OCI-LY7 (cell line): ENCODE measurements around the gene DAB2IP. TPM values are rescaled to one million over a fixed set of nuclear protein-coding genes. Genes with fewer than 3 reads are reported as not detected.

Source experiments
- BruUV-seq: library from RNA; stranded (reverse); fragments of 400-500 nt; replicated peaks from 2 replicates; lab custom pipeline; 2021; lab: Mats Ljungman, UMichigan
- CTCF ChIA-PET: fragments of 300-600 bp; sonication (Branson Sonifier 250); formaldehyde crosslinking; loops from one replicate; lab custom pipeline; 2022; ENCODE audit warnings: antibody characterized with exemption; ENCODE audit not compliant: unreplicated experiment; lab: Charles Lee
- POLR2A ChIA-PET: fragments of 300-600 bp; sonication (Branson Sonifier 250); formaldehyde crosslinking; loops from one replicate; lab custom pipeline; 2022; ENCODE audit warnings: antibody characterized with exemption; lab: Charles Lee
- DNase-seq: peaks from one replicate; pipeline ENCODE4 v3.0.0-alpha.2; 2015; ENCODE audit warnings: low spot score
- H2AFZ ChIP-seq: fragments of 200-600 bp; sonication (generic), shearing (Covaris generic); 2 replicates; pipeline ENCODE4 v1.6.1; 2014; ENCODE audit warnings: mild to moderate bottlenecking, antibody characterized with exemption, low read length, moderate library complexity
- H3K27ac ChIP-seq: fragments of 200-600 bp; sonication (generic); 2 replicates; pipeline ENCODE4 v1.5.1; 2014; ENCODE audit warnings: mixed run types, low read depth, mild to moderate bottlenecking, moderate library complexity, low read length, inconsistent platforms; ENCODE audit not compliant: poor library complexity, severe bottlenecking
- H3K36me3 ChIP-seq: fragments of 200-600 bp; sonication (generic); 2 replicates; pipeline ENCODE4 v1.6.1; 2014; ENCODE audit warnings: mild to moderate bottlenecking, antibody characterized with exemption, low read length, moderate library complexity, mixed read lengths; ENCODE audit not compliant: insufficient read depth
- H3K4me1 ChIP-seq: fragments of 200-600 bp; sonication (generic); 2 replicates; pipeline ENCODE4 v1.5.1; 2014; ENCODE audit warnings: mild to moderate bottlenecking, low read length; ENCODE audit not compliant: insufficient read depth, poor library complexity, severe bottlenecking
- H3K4me2 ChIP-seq: fragments of 200-600 bp; sonication (generic); 2 replicates; pipeline ENCODE4 v1.6.1; 2014; ENCODE audit warnings: mild to moderate bottlenecking, low read length
- H3K4me3 ChIP-seq: fragments of 200-600 bp; sonication (generic); 2 replicates; pipeline ENCODE4 v1.5.1; 2014; ENCODE audit warnings: mild to moderate bottlenecking, low read depth, low read length; ENCODE audit not compliant: poor library complexity, severe bottlenecking
- H3K79me2 ChIP-seq: fragments of 200-600 bp; sonication (generic); 2 replicates; pipeline ENCODE4 v1.6.1; 2016; ENCODE audit warnings: low read depth, mild to moderate bottlenecking, low read length, moderate library complexity, mixed read lengths; ENCODE audit not compliant: insufficient read depth
- H3K9me2 ChIP-seq: fragments of 200-600 bp; sonication (generic); 2 replicates; pipeline ENCODE4 v1.6.1; 2016; ENCODE audit warnings: mild to moderate bottlenecking, low read length, mixed read lengths; ENCODE audit not compliant: insufficient read depth
- H3K9me3 ChIP-seq: fragments of 200-600 bp; sonication (generic); 2 replicates; pipeline ENCODE4 v1.6.1; 2014; ENCODE audit warnings: mild to moderate bottlenecking, mixed run types, low read length, mixed read lengths
- H4K20me1 ChIP-seq: fragments of 200-600 bp; sonication (generic); 2 replicates; pipeline ENCODE4 v1.6.1; 2014; ENCODE audit warnings: mild to moderate bottlenecking, antibody characterized with exemption, low read length, moderate library complexity, mixed read lengths; ENCODE audit not compliant: insufficient read depth
- CTCF ChIP-seq: fragments of 200-600 bp; sonication (generic); conservative IDR thresholded peaks from 2 replicates; pipeline ENCODE4 v1.5.1; 2014; ENCODE audit warnings: mild to moderate bottlenecking, antibody characterized with exemption, low read length, moderate library complexity, mixed read lengths
- EZH2phosphoT487 ChIP-seq: fragments of 200-600 bp; sonication (generic); IDR thresholded peaks from 2 replicates; pipeline ENCODE4 v1.6.1; 2018; ENCODE audit warnings: low read depth, borderline replicate concordance, mild to moderate bottlenecking, mixed run types, antibody characterized with exemption, low read length, moderate library complexity, mixed read lengths
- intact Hi-C: fragments of 100-400 bp; cut with micrococcal nuclease; formaldehyde crosslinking; loops from one replicate; pipeline ENCODE4 v1.10.0; 2022; ENCODE audit not compliant: unreplicated experiment
- total RNA-seq, 2 experiments: library from RNA; depleted of rRNA in 1 of 2; stranded (reverse); fragments of >200 nt in 1 of 2; shearing (Covaris generic) in 1 of 2; gene quantifications; 2 replicates each; pipeline ENCODE4 v1.2.3, GENCODE V29; 2014 to 2022

Gene DAB2IP
- total RNA-seq, 2 experiments from 2014 or later = 3.9 to 11.1 TPM

- Histone ChIP-seq H3K4me3 (no peak overlapping the region), H3K9me2 (no peaks in the 10 kb centered on the region), H4K20me1 (no peaks in the 10 kb centered on the region), H3K79me2 (no peaks in the 10 kb centered on the region), H2AFZ (no peak overlapping the region), H3K9me3 (no peaks in the 10 kb centered on the region), H3K4me1 (peaks cover 54% of the 10 kb centered on the region), H3K27ac (no peak overlapping the region), H3K36me3 (no peaks in the 10 kb centered on the region), H3K4me2 (no peak overlapping the region)
- TF ChIP-seq CTCF (no peak), EZH2phosphoT487 (no peak)
- no peak for DNase-seq
- intact Hi-C loops = no loop called here
- ChIA-PET CTCF (no interaction called here), POLR2A (interaction anchor here (0.5 to 1.0 kb wide), 5 partner anchors 14 to 1434 kb away, joined by 3 to 5 read pairs (median 3); no protein-coding TSS in a partner anchor)
- no TSS peak for BruUV-seq
Observed at GRCh38 chr9:121732389-121732788, 81.0 kb downstream of the DAB2IP start.

GRCh38 chr9:121732886-121733285 lies 81.5 kb downstream of the DAB2IP start:
- no TSS peak for BruUV-seq
- Histone ChIP-seq H3K4me1 (peaks cover 59% of the 10 kb centered on the region), H3K79me2 (no peaks in the 10 kb centered on the region), H3K4me2 (no peak overlapping the region), H2AFZ (no peak overlapping the region), H4K20me1 (no peaks in the 10 kb centered on the region), H3K27ac (no peak overlapping the region), H3K9me3 (no peaks in the 10 kb centered on the region), H3K4me3 (no peak overlapping the region), H3K36me3 (no peaks in the 10 kb centered on the region), H3K9me2 (no peaks in the 10 kb centered on the region)
- CTCF ChIA-PET = no interaction called here
- no peak for DNase-seq
- TF ChIP-seq EZH2phosphoT487 (no peak), CTCF (no peak)
- POLR2A ChIA-PET = interaction anchor here (0.5 to 1.0 kb wide), 5 partner anchors 14 to 1433 kb away, joined by 3 to 5 read pairs (median 3); no protein-coding TSS in a partner anchor
- intact Hi-C loops = no loop called here

GRCh38 chr9:121734465-121734864 lies 83.0 kb downstream of the DAB2IP start:
- TF ChIP-seq CTCF (no peak), EZH2phosphoT487 (no peak)
- Histone ChIP-seq H3K4me1 (peaks cover 74% of the 10 kb centered on the region), H3K9me3 (no peaks in the 10 kb centered on the region), H3K9me2 (no peaks in the 10 kb centered on the region), H4K20me1 (no peaks in the 10 kb centered on the region), H3K27ac (no peak overlapping the region), H3K79me2 (no peaks in the 10 kb centered on the region), H3K4me3 (no peak overlapping the region), H3K4me2 (no peak overlapping the region), H2AFZ (no peak overlapping the region), H3K36me3 (no peaks in the 10 kb centered on the region)
- DNase-seq = no peak
- ChIA-PET POLR2A (no interaction called here), CTCF (interaction anchor here (1.1 to 1.4 kb wide), 4 partner anchors 39 to 120 kb away, joined by 3 to 7 read pairs (median 4); no protein-coding TSS in a partner anchor)
- BruUV-seq = no TSS peak
- intact Hi-C loops = no loop called here
